H9 (cell line): ENCODE results near the gene XPC. TPM values are rescaled to one million over a fixed set of nuclear protein-coding genes. Genes with fewer than 3 reads are reported as not detected.

Experiments
- DNase-seq: peaks from one replicate; pipeline ENCODE4 v3.0.0-alpha.2; 2017
- H2AFZ ChIP-seq: one replicate; pipeline ENCODE4 v1.6.1; 2013; ENCODE audit warnings: mild to moderate bottlenecking, low read length, control low read depth, moderate library complexity
- H2AK5ac ChIP-seq: 2 replicates; pipeline ENCODE4 v1.6.1; 2013; ENCODE audit warnings: low read length, control low read depth, mixed read lengths; ENCODE audit not compliant: insufficient read length
- H2BK120ac ChIP-seq: one replicate; pipeline ENCODE4 v1.6.1; 2013; ENCODE audit warnings: low read depth, mild to moderate bottlenecking, low read length, control low read depth, inconsistent platforms; ENCODE audit not compliant: poor library complexity, severe bottlenecking
- H2BK12ac ChIP-seq: 2 replicates; pipeline ENCODE4 v1.6.1; 2013; ENCODE audit warnings: low read length, control low read depth, mixed read lengths, low read depth; ENCODE audit not compliant: insufficient read length
- H2BK15ac ChIP-seq: 2 replicates; pipeline ENCODE4 v1.6.1; 2013; ENCODE audit warnings: low read depth, low read length, control low read depth
- H2BK20ac ChIP-seq: one replicate; pipeline ENCODE4 v1.6.1; 2013; ENCODE audit warnings: low read depth, mild to moderate bottlenecking, low read length, control low read depth, inconsistent platforms; ENCODE audit not compliant: poor library complexity, severe bottlenecking
- H2BK5ac ChIP-seq: 2 replicates; pipeline ENCODE4 v1.6.1; 2013; ENCODE audit warnings: low read length, control low read depth, mixed read lengths; ENCODE audit not compliant: insufficient read length
- H3K14ac ChIP-seq: 2 replicates; pipeline ENCODE4 v1.6.1; 2013; ENCODE audit warnings: low read length, control low read depth; ENCODE audit not compliant: insufficient read depth
- H3K18ac ChIP-seq: 2 replicates; pipeline ENCODE4 v1.6.1; 2013; ENCODE audit warnings: low read depth, mild to moderate bottlenecking, mixed read lengths, low read length, control low read depth; ENCODE audit not compliant: insufficient read length
- H3K23ac ChIP-seq: 2 replicates; pipeline ENCODE4 v1.6.1; 2013; ENCODE audit warnings: low read length, control low read depth, mixed read lengths, low read depth; ENCODE audit not compliant: insufficient read length
- H3K23me2 ChIP-seq: 2 replicates; pipeline ENCODE4 v1.6.1; 2013; ENCODE audit warnings: low read depth, mild to moderate bottlenecking, mixed read lengths, low read length, control low read depth; ENCODE audit not compliant: insufficient read length, poor library complexity, severe bottlenecking
- H3K27ac ChIP-seq: 2 replicates; pipeline ENCODE4 v1.5.1; 2013; ENCODE audit warnings: low read length, control low read depth, mixed read lengths, low read depth; ENCODE audit not compliant: insufficient read length
- H3K27me3 ChIP-seq: 2 replicates; pipeline ENCODE4 v1.6.1; 2013; ENCODE audit warnings: low read length, control low read depth, inconsistent platforms; ENCODE audit not compliant: insufficient read depth
- H3K4ac ChIP-seq: 2 replicates; pipeline ENCODE4 v1.6.1; 2013; ENCODE audit warnings: low read depth, mild to moderate bottlenecking, control low read depth, inconsistent platforms, low read length, moderate library complexity
- H3K4me1 ChIP-seq: 2 replicates; pipeline ENCODE4 v1.6.1; 2013; ENCODE audit warnings: low read length, control low read depth, inconsistent platforms; ENCODE audit not compliant: insufficient read depth
- H3K4me2 ChIP-seq: 2 replicates; pipeline ENCODE4 v1.6.1; 2013; ENCODE audit warnings: low read length, control low read depth, mixed read lengths; ENCODE audit not compliant: insufficient read length, insufficient read depth
- H3K56ac ChIP-seq: 2 replicates; pipeline ENCODE4 v1.6.1; 2013; ENCODE audit warnings: low read depth, mild to moderate bottlenecking, mixed read lengths, low read length, control low read depth; ENCODE audit not compliant: insufficient read length
- H3K79me1 ChIP-seq: 2 replicates; pipeline ENCODE4 v1.6.1; 2013; ENCODE audit warnings: low read depth, mild to moderate bottlenecking, moderate library complexity, low read length, control low read depth, inconsistent platforms; ENCODE audit not compliant: insufficient read depth, poor library complexity, severe bottlenecking
- H3K79me2 ChIP-seq: 2 replicates; pipeline ENCODE4 v1.6.1; 2013; ENCODE audit warnings: low read length, control low read depth, inconsistent platforms; ENCODE audit not compliant: insufficient read depth
- H3K9ac ChIP-seq: 2 replicates; pipeline ENCODE4 v1.6.1; 2013; ENCODE audit warnings: low read length, control low read depth, mixed read lengths; ENCODE audit not compliant: insufficient read length; ENCODE audit errors: extremely low read depth
- H3K9me3 ChIP-seq: one replicate; pipeline ENCODE4 v1.6.1; 2013; ENCODE audit warnings: low read depth, low read length, inconsistent platforms; ENCODE audit not compliant: control insufficient read depth
- H3T11ph ChIP-seq: one replicate; pipeline ENCODE4 v1.6.1; 2013; ENCODE audit warnings: mild to moderate bottlenecking, low read length, control low read depth, inconsistent platforms
- H4K20me1 ChIP-seq: one replicate; pipeline ENCODE4 v1.6.1; 2013; ENCODE audit not compliant: control insufficient read depth, insufficient read length, insufficient read depth
- H4K5ac ChIP-seq: 2 replicates; pipeline ENCODE4 v1.6.1; 2013; ENCODE audit warnings: low read depth, mild to moderate bottlenecking, mixed read lengths, low read length, control low read depth; ENCODE audit not compliant: insufficient read length
- H4K8ac ChIP-seq: replicated peaks from 2 replicates; pipeline ENCODE4 v1.6.1; 2013; ENCODE audit warnings: low read length, control low read depth, mixed read lengths, low read depth; ENCODE audit not compliant: insufficient read length
- H4K91ac ChIP-seq: 2 replicates; pipeline ENCODE4 v1.6.1; 2013; ENCODE audit warnings: low read depth, mild to moderate bottlenecking, moderate library complexity, mixed read lengths, low read length, control low read depth; ENCODE audit not compliant: insufficient read length
- H3K27ac Mint-ChIP-seq, 3 experiments: 2 replicates in 2 of 3; 3 replicates in 1 of 3; pipeline ENCODE4 v1.8.0; 2020 to 2021; ENCODE audit warnings: mixed read lengths in 3 of 3, mild to moderate bottlenecking in 1 of 3, moderate library complexity in 1 of 3
- H3K27me3 Mint-ChIP-seq: 2 replicates; pipeline ENCODE4 v1.8.0; 2021; ENCODE audit warnings: low read depth, mild to moderate bottlenecking, moderate library complexity, mixed read lengths
- H3K36me3 Mint-ChIP-seq, 3 experiments: 2 replicates in 2 of 3; 3 replicates in 1 of 3; pipeline ENCODE4 v1.8.0; 2020 to 2021; ENCODE audit warnings: low read depth in 3 of 3, mixed read lengths in 3 of 3; ENCODE audit not compliant: insufficient read depth in 1 of 3
- H3K4me1 Mint-ChIP-seq, 2 experiments: 2 replicates each; pipeline ENCODE4 v1.8.0; 2020; ENCODE audit warnings: mixed read lengths in 2 of 2
- H3K4me3 Mint-ChIP-seq, 2 experiments: 2 replicates in 1 of 2; 3 replicates in 1 of 2; pipeline ENCODE4 v1.8.0; 2020 to 2021; ENCODE audit warnings: mild to moderate bottlenecking in 2 of 2, mixed read lengths in 2 of 2, moderate library complexity in 1 of 2
- H3K9me3 Mint-ChIP-seq, 2 experiments: 2 replicates in 1 of 2; 3 replicates in 1 of 2; pipeline ENCODE4 v1.8.0; 2020; ENCODE audit warnings: mild to moderate bottlenecking in 2 of 2, mixed read lengths in 2 of 2, moderate library complexity in 1 of 2
- CTCF ChIP-seq: fragments of 200-600 bp; sonication (generic); conservative IDR thresholded peaks from 3 replicates; pipeline ENCODE4 v1.8.0; 2021; ENCODE audit warnings: antibody characterized with exemption, mild to moderate bottlenecking
- WGBS: extraction: QIAGEN DNeasy Blood & Tissue Kit; methylation state at CpG from one replicate; pipeline ENCODE4 v1.1.7; 2013; ENCODE audit warnings: missing lambda C conversion rate, low lambda C conversion rate, mixed read lengths; ENCODE audit not compliant: insufficient read length; ENCODE audit errors: extremely low coverage; 5-methylcytosine and 5-hydroxymethylcytosine counted together
- total RNA-seq: library from RNA; stranded (reverse); gene quantifications from 2 replicates; pipeline ENCODE4 v1.2.1, GENCODE V29; 2021

Gene XPC
- total RNA-seq, 1 experiment from 2014 or later, result 30.3 TPM

- no peak overlapping the region for H2BK20ac ChIP-seq
- H3K4ac ChIP-seq, result no peak overlapping the region
- no peak overlapping the region for H3K27ac ChIP-seq
- no peak overlapping the region for H3K23ac ChIP-seq
- no peak overlapping the region for H2BK120ac ChIP-seq
- no CpG with 5 or more reads among the region's 3 CpGs for WGBS
- Mint-ChIP-seq H3K4me1 (peaks cover 19 to 23% of the 10 kb centered on the region in 2 experiments), H3K4me3 (no peak overlapping the region), H3K27me3 (no peaks in the 10 kb centered on the region), H3K9me3 (peaks cover 0 to 3% of the 10 kb centered on the region in 2 experiments; a peak in 1 of 5 replicates), H3K36me3 (peaks cover 22 to 42% (median 37%) of the 10 kb centered on the region in 3 experiments), H3K27ac (no peak overlapping the region)
- no peak overlapping the region for H3T11ph ChIP-seq
- peaks cover 8% of the 10 kb centered on the region; the same call in 1 of the 2 replicates for H3K79me2 ChIP-seq
- H4K8ac ChIP-seq, result no peak overlapping the region
- H3K4me2 ChIP-seq, result no peak overlapping the region
- no peak for DNase-seq
- no peaks in the 10 kb centered on the region for H3K4me1 ChIP-seq
- H3K14ac ChIP-seq, result no peak overlapping the region
- no peaks in the 10 kb centered on the region for H3K9me3 ChIP-seq
- no peak for TF ChIP-seq CTCF
- no peak overlapping the region for H3K56ac ChIP-seq
- H3K18ac ChIP-seq, result no peak overlapping the region
- H2BK12ac ChIP-seq, result no peak overlapping the region
- peaks cover 2% of the 10 kb centered on the region for H3K79me1 ChIP-seq
- peaks cover 13% of the 10 kb centered on the region for H3K23me2 ChIP-seq
- H2BK15ac ChIP-seq, result no peak overlapping the region
- no peak overlapping the region for H2AFZ ChIP-seq
- H3K27me3 ChIP-seq, result no peaks in the 10 kb centered on the region
- H2BK5ac ChIP-seq, result no peak overlapping the region
- H4K91ac ChIP-seq, result no peak overlapping the region
- H4K20me1 ChIP-seq, result no peaks in the 10 kb centered on the region
- H2AK5ac ChIP-seq, result no peak overlapping the region
- no peak overlapping the region for H3K9ac ChIP-seq
- no peak overlapping the region for H4K5ac ChIP-seq
Measured at GRCh38 chr3:14181253-14181652, 2.9 kb upstream of the XPC start.
